ENCODE data around the gene NCR2. TPM values are rescaled to one million over a fixed set of nuclear protein-coding genes. Genes with fewer than 3 reads are reported as not detected.

NCR2 gene
- total and polyA plus RNA-seq, 5 donors = not detected

DNA sequence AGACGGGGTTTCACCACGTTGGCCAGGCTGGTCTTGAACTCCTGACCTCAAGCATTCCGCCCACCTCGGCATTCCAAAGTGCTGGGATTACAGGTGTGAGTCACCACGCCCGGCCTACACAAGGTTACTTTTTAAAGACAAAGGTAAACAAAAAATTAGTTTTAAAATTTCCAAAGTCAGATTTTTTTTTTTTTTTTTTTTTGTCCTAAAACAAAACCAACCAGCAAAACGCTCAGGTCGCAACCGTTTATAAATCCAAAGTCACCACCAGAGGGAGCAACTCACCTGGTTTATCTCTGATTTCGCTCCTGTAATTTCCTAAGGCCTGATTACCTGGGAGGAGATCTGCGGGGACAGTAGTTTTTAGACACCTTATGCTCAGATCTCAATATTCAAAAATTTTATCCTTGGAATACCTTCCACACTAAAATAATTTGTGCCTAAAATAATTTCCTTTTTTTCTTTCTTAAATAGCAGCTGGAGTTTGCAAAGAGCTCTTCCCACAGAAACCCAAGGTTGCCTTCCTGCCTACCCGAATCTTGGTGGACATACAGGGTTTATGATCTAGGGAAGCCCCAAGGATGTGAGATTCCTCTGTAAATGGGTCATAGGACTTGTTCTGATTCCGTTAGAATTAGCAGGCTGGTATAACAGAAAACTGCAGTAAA, 29.1 kb upstream of the NCR2 start:
- ATAC-seq = no peak
- no peak overlapping the region for H3K27ac ChIP-seq (ENCODE audit: low read length)
- 26% methylated on average over 13 of the region's 13 CpGs for WGBS
- intact Hi-C loops (cut with DNase I) = no loop called here
- no peaks in the 10 kb centered on the region for H3K4me1 ChIP-seq (ENCODE audit: control insufficient read depth, insufficient read depth, low read length)
- DNase-seq = peak in 2 of 3 donors; percentile 30 to 33
- H3K27me3 ChIP-seq (ENCODE audit: control insufficient read depth, insufficient read depth) = no peaks in the 10 kb centered on the region
- H3K4me3 ChIP-seq (ENCODE audit: low read length) = no peak overlapping the region
- no peaks in the 10 kb centered on the region for H3K9me3 ChIP-seq (ENCODE audit: control insufficient read depth, low read length)

DNA sequence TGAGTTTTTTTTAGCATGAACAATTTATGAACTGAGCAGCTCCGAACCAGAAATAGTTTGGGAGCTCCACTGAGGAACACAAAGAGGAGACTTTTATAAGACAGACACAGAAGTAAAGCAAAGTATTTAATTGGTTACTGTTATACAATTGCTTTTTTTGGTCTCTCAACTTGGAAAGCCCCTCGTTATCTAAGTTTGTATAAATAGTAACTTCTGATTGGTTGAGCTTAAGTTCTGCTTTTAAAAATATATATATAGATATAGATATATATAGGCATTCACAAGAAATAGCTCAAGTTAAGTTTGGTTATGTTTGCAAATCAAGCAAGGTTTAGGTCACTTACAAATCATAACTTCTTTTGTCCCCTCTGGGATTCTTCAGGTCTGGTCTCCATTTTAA, 20.2 kb upstream of the NCR2 start:
- 57% methylated on average over 2 of the region's 2 CpGs for WGBS
- ATAC-seq = no peak
- Histone ChIP-seq H3K9me3 (ENCODE audit: control insufficient read depth, low read length) (no peaks in the 10 kb centered on the region), H3K27ac (ENCODE audit: low read length) (no peak overlapping the region), H3K4me3 (ENCODE audit: low read length) (no peak overlapping the region), H3K4me1 (ENCODE audit: control insufficient read depth, insufficient read depth, low read length) (peaks cover 2% of the 10 kb centered on the region), H3K27me3 (ENCODE audit: control insufficient read depth, insufficient read depth) (no peaks in the 10 kb centered on the region)
- DNase-seq = no peak
- intact Hi-C loops (cut with DNase I) = no loop called here

DNA sequence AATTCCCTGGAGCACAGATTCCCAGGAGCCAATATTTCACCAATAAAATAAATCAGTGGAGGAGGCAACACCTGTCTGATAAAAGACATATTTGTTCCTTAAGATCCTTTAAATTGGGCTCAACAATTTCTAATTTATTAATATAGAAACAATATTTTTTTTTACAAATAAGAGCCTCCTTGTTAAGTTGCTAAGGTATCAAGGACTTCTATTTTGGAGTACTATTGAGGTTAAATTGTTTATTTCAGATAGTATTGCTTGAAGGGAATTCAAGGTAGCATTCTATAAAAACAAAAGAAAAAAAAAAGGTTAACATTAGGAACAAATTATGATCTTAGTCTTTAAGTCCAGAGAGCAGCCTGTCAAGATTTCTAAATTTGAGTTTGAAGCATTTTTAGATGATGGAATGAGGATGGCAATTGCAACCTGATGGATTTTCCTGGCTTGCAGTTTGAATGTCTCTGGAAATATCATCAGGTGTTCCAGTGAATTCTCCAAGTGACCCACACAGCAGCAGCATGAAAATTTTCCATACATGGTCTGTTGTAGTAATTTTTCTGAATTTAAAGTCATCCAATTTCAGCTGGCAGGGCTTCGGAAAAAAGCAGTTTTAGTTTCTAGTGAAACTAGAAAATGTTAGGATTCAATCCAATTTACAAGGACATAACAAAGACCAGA, 19.3 kb upstream of the NCR2 start:
- Histone ChIP-seq H3K4me3 (ENCODE audit: low read length) (no peak overlapping the region), H3K4me1 (ENCODE audit: control insufficient read depth, insufficient read depth, low read length) (peaks cover 2% of the 10 kb centered on the region), H3K9me3 (ENCODE audit: control insufficient read depth, low read length) (no peaks in the 10 kb centered on the region), H3K27ac (ENCODE audit: low read length) (no peak overlapping the region), H3K27me3 (ENCODE audit: control insufficient read depth, insufficient read depth) (no peaks in the 10 kb centered on the region)
- no peak for DNase-seq
- WGBS = 62% methylated on average over 1 of the region's 1 CpG
- intact Hi-C loops (cut with DNase I) = no loop called here
- no peak for ATAC-seq

DNA sequence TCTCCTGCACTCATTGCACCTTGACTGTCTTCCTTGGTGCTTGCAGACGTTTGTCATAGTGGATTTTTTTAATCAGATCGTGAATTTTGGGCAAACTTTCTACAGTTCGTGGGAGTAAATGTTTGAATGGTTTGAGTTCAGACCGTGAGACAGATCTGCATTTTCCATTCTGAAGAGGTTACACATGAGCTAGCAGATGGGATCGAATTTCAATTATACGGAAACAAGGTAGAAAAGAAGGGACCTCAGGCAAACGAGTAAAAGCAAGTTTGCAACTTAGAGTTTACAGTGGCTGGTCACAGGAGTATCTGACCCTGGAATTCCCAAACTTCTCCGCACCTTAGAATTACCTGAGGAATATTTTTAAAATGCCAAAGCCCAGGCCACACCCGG, 17.2 kb upstream of the NCR2 start:
- Histone ChIP-seq H3K27ac (ENCODE audit: low read length) (no peak overlapping the region), H3K4me3 (ENCODE audit: low read length) (no peak overlapping the region), H3K4me1 (ENCODE audit: control insufficient read depth, insufficient read depth, low read length) (peaks cover 2% of the 10 kb centered on the region), H3K27me3 (ENCODE audit: control insufficient read depth, insufficient read depth) (no peaks in the 10 kb centered on the region), H3K9me3 (ENCODE audit: control insufficient read depth, low read length) (no peaks in the 10 kb centered on the region)
- WGBS = 30% methylated on average over 9 of the region's 9 CpGs
- ATAC-seq (no peak), DNase-seq (no peak)
- intact Hi-C loops (cut with DNase I) = no loop called here

DNA sequence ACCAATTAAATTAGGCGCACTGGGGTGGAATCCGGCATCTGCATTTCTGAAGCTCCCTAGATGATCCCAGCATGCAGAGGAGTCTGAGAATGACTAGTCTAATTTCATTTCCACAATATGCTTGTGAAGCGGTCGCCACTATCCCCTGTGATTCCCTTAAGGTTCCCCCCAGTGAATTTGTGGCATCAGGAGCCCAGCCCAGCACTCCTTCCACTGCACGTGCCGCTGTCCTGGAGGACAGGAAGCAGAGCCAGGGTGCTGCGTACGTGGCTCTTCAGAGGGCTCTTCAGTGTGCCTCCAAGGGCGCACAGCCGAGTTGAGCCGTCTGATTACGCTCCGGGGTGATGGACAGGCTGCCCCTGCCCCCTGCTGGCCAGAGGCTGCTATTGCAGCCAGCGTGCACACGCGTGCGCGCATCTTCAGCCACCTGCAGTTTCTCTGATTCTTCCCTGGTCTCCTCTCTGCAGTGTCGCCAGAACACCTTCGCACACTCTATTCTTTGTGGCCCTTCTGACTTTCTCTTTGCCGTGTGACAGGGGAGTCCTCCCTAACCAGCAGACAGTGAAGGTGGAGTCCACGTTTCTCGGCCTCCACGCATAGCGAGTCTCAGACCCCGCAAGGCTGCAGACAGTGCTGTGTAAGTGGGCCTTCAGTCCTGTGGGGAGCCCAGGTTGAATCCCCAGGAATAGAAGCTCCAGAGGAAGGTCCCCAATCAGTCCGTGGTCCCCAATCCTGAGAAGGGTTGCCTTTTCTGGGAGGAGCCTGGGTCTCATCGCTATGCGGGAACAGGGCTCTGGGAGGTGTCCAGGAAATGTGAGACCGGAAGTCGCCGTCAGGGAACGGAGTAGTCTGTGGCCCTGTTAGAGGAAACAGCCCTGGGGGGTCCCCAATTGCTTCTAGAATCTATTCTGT, 16.5 kb upstream of the NCR2 start:
- peaks cover 2% of the 10 kb centered on the region for H3K4me1 ChIP-seq (ENCODE audit: control insufficient read depth, insufficient read depth, low read length)
- WGBS = 13% methylated on average over 33 of the region's 33 CpGs
- H3K9me3 ChIP-seq (ENCODE audit: control insufficient read depth, low read length) = no peaks in the 10 kb centered on the region
- H3K27me3 ChIP-seq (ENCODE audit: control insufficient read depth, insufficient read depth) = no peaks in the 10 kb centered on the region
- intact Hi-C loops (cut with DNase I) = no loop called here
- peak overlapping the region; percentile 28 for H3K4me3 ChIP-seq (ENCODE audit: low read length)
- no peak overlapping the region for H3K27ac ChIP-seq (ENCODE audit: low read length)
- ATAC-seq (peak; percentile 95), DNase-seq (peak; percentile 81 to 93 (median 90))

DNA sequence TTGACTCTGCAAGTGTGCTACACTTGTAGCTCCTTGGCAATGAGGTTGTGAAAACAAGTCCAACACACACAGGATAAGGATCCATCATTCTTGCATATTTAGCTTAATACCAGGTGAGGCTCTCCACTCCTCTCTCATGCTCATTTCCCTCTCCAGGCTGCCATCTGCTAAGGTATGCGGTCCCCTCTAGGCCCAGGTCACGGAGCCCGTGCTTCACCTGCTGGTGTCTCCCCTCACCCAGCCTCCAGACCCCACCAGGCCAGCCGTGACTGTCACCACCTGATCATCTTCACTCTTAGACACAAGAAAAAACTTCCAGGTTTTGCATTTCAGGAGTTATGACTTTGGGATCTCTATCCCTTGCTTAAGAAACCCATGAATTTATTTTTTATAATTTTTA, 14.2 kb upstream of the NCR2 start:
- H3K4me1 ChIP-seq (ENCODE audit: control insufficient read depth, insufficient read depth, low read length) = peaks cover 2% of the 10 kb centered on the region
- WGBS = 88% methylated on average over 4 of the region's 4 CpGs
- intact Hi-C loops (cut with DNase I) = no loop called here

DNA sequence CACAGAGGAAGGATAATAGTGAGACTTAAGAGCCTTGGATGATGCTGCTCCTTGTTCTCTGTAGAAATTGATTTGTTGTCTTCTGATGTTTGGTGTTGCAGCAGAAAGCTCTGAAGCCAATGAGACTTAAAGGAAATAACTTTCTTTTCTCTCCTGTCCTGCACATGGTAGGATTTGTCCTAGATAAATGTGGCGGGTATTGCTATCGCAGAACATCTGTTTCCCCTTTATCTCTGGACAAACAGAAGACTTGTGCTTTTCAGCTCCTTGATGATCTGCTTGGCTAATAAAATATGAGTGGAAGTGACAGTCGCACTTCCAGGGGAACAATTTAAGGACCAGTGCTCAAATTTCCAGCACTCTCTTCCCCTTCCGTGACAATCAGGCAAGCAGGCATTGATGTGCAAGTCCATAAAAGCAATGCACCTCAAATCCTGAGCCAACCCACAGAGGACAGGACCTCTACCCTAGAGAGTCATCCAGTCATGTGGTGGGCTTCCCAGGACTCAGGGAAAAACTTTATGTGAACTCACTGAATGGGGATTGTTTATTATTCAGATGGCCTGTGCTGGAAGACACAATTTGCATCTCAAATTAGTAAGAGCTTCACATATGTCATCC, 9.9 kb upstream of the NCR2 start:
- Histone ChIP-seq H3K27ac (ENCODE audit: low read length) (no peak overlapping the region), H3K4me3 (ENCODE audit: low read length) (no peak overlapping the region), H3K27me3 (ENCODE audit: control insufficient read depth, insufficient read depth) (no peaks in the 10 kb centered on the region), H3K9me3 (ENCODE audit: control insufficient read depth, low read length) (no peaks in the 10 kb centered on the region), H3K4me1 (ENCODE audit: control insufficient read depth, insufficient read depth, low read length) (no peaks in the 10 kb centered on the region)
- intact Hi-C loops (cut with DNase I) = no loop called here
- WGBS = 51% methylated on average over 4 of the region's 4 CpGs
- ATAC-seq (no peak), DNase-seq (no peak)

More for the DNA sequence above, 14.2 kb upstream of the NCR2 start:
- no peak overlapping the region for H3K27ac ChIP-seq (ENCODE audit: low read length)
- ATAC-seq = no peak
- no peak overlapping the region for H3K4me3 ChIP-seq (ENCODE audit: low read length)
- H3K9me3 ChIP-seq (ENCODE audit: control insufficient read depth, low read length) = no peaks in the 10 kb centered on the region
- no peak for DNase-seq
- H3K27me3 ChIP-seq (ENCODE audit: control insufficient read depth, insufficient read depth) = no peaks in the 10 kb centered on the region

DNA sequence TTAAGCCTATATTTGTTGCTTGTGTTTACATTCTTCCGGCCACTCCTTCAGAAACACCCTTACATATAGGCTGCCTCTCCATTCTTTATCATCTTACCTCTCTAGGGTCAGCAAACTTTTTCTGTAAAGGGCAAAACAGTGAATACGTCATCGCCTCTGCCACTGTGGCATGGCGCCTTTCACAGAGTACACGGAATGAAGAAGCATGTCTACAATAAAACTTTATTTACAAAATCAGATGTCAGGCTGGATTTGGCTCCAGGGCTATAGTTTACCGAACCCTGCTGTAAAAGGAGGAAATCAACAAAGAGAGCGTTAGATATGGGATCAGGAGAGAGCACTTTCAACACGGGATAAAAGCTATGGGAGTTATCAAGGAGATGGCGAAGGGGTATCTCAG, 9.3 kb upstream of the NCR2 start:
- H3K9me3 ChIP-seq (ENCODE audit: control insufficient read depth, low read length) = no peaks in the 10 kb centered on the region
- WGBS = 52% methylated on average over 9 of the region's 9 CpGs
- no peak overlapping the region for H3K27ac ChIP-seq (ENCODE audit: low read length)
- no peak overlapping the region for H3K4me3 ChIP-seq (ENCODE audit: low read length)
- no peaks in the 10 kb centered on the region for H3K4me1 ChIP-seq (ENCODE audit: control insufficient read depth, insufficient read depth, low read length)
- no peaks in the 10 kb centered on the region for H3K27me3 ChIP-seq (ENCODE audit: control insufficient read depth, insufficient read depth)
- ATAC-seq (no peak), DNase-seq (no peak)
- intact Hi-C loops (cut with DNase I) = no loop called here

DNA sequence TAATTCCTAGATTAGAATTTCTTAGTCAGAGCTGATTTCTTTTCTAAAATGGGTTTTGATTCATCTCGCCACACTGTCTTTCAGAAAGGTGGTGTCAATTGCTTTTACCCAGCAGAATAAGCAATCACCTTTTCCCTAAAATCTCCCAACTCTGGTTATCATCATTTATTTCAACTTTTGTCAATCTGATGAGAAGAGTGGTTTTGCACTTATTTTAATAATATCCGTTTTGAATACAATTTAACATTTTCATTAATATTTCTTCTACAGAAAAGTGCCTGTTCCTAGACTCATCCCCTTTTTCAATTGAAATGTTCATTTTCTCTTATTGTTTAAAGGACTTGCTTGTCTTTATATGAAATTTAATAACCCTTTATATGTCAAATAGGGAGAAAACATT, 8.2 kb upstream of the NCR2 start:
- WGBS = 74% methylated on average over 2 of the region's 2 CpGs
- no peak overlapping the region for H3K27ac ChIP-seq (ENCODE audit: low read length)
- H3K4me3 ChIP-seq (ENCODE audit: low read length) = no peak overlapping the region
- DNase-seq = no peak
- intact Hi-C loops (cut with DNase I) = no loop called here
- H3K4me1 ChIP-seq (ENCODE audit: control insufficient read depth, insufficient read depth, low read length) = no peaks in the 10 kb centered on the region
- H3K27me3 ChIP-seq (ENCODE audit: control insufficient read depth, insufficient read depth) = no peaks in the 10 kb centered on the region
- H3K9me3 ChIP-seq (ENCODE audit: control insufficient read depth, low read length) = no peaks in the 10 kb centered on the region
- ATAC-seq = no peak

DNA sequence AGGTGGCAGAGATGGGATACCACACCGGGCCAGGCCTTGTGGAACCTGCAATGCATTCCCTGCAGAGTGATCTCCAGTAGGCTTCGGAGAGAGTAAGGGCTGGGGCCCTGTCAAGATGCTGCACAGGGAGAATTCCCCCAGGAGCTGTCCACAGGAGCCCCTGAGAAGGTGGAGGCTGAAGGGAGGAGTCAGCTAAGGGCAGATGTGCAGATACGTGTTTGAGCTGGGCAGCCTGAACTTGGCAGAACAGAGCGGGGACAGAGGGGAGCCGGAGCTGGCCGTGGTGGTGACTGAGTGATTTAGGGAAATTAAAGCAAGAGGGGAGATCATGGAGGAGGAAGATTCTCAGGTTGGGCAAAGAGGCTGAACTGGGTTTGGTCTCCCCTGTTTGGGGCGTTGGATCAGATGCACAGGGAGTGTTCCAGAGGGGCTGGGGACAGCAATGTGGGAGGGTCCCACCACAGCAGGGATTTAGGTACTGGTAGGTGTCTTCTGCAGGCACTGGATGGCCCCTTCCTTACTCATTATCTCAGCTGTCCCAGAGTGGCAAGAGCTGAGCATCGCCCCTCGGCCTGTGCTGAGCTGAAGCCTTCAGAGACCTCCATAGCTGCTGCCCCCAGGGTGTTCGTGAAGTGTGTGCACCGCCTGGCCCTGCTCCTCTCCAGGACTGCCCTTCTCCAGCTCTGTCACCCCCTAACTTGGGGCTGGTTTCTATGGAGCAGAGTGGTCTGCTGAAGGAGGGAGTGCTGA, 3.8 kb upstream of the NCR2 start:
- ATAC-seq = no peak
- no peaks in the 10 kb centered on the region for H3K9me3 ChIP-seq (ENCODE audit: control insufficient read depth, low read length)
- WGBS = 85% methylated on average over 11 of the region's 11 CpGs
- intact Hi-C loops (cut with DNase I) = no loop called here
- H3K27me3 ChIP-seq (ENCODE audit: control insufficient read depth, insufficient read depth) = no peaks in the 10 kb centered on the region
- H3K27ac ChIP-seq (ENCODE audit: low read length) = no peak overlapping the region
- no peaks in the 10 kb centered on the region for H3K4me1 ChIP-seq (ENCODE audit: control insufficient read depth, insufficient read depth, low read length)
- no peak overlapping the region for H3K4me3 ChIP-seq (ENCODE audit: low read length)
- no peak for DNase-seq
